ENCODE results near the gene GID8. TPM values are rescaled to one million over a fixed set of nuclear protein-coding genes. Genes with fewer than 3 reads are reported as not detected.

The GID8 gene
- total and polyA plus RNA-seq, 4 donors: 11.0 to 35.4 (median 23.7) TPM

- ATAC-seq (ENCODE audit: insufficient read depth, low FRiP score) (no peak), DNase-seq (no peak)
- TF ChIP-seq, protein P1, sequence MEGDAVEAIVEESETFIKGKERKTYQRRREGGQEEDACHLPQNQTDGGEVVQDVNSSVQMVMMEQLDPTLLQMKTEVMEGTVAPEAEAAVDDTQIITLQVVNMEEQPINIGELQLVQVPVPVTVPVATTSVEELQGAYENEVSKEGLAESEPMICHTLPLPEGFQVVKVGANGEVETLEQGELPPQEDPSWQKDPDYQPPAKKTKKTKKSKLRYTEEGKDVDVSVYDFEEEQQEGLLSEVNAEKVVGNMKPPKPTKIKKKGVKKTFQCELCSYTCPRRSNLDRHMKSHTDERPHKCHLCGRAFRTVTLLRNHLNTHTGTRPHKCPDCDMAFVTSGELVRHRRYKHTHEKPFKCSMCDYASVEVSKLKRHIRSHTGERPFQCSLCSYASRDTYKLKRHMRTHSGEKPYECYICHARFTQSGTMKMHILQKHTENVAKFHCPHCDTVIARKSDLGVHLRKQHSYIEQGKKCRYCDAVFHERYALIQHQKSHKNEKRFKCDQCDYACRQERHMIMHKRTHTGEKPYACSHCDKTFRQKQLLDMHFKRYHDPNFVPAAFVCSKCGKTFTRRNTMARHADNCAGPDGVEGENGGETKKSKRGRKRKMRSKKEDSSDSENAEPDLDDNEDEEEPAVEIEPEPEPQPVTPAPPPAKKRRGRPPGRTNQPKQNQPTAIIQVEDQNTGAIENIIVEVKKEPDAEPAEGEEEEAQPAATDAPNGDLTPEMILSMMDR (IDR thresholded peaks at IDR 0.05; ENCODE audit: control extremely low read depth, extremely low read depth): no peak
- Histone ChIP-seq H3K9me3 (ENCODE audit: control insufficient read depth in 4 of 4, insufficient read depth in 3 of 4, low read length in 3 of 4) (no peaks in the 10 kb centered on the region), H3K9ac (ENCODE audit: insufficient read depth in 1 of 2, low read length in 2 of 2) (no peak overlapping the region), H3K27me3 (ENCODE audit: control insufficient read depth in 3 of 3, insufficient read depth in 3 of 3, low read length in 2 of 3) (no peaks in the 10 kb centered on the region), H3K36me3 (ENCODE audit: control insufficient read depth in 4 of 4, insufficient read depth in 4 of 4, low read length in 4 of 4) (peaks cover 23 to 39% (median 33%) of the 10 kb centered on the region in 4 donors), H3K4me1 (ENCODE audit: control insufficient read depth in 5 of 5, insufficient read depth in 5 of 5, low read length in 5 of 5) (peaks cover 5 to 29% (median 10%) of the 10 kb centered on the region in 5 donors), H3K27ac (ENCODE audit: low read depth in 1 of 2, low read length in 1 of 2) (no peak overlapping the region), H3K4me3 (no peak overlapping the region)
- 71 to 83% methylated on average over 7 of the region's 7 CpGs for WGBS, 2 donors
Observed at GRCh38 chr20:62913043-62913630, 24.8 kb upstream of the GID8 start.

DNA sequence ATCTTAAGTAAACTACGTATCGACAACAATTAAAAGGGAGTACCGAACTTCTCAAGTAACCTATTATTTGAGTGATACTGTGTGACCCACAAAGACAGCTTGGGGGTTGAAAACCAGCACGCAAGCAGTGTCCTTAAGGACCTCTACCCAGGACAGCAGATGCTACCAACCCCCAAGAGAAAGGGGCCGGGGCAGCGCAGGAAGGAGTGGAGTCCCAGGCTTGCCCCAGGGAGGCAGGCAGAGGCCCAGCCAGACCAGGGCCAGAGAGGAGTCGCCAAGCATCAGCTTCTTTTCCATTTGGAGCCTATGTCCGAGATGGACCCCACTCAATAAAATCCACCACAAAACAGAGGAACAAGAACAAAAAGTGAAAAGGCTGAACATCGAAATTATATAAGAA lies 23.5 kb upstream of the GID8 start:
- H3K27me3 ChIP-seq (ENCODE audit: control insufficient read depth in 3 of 3, insufficient read depth in 3 of 3, low read length in 2 of 3): no peaks in the 10 kb centered on the region
- H3K27ac ChIP-seq (ENCODE audit: low read depth in 1 of 2, low read length in 1 of 2): no peak overlapping the region
- H3K9ac ChIP-seq (ENCODE audit: insufficient read depth in 1 of 2, low read length in 2 of 2): no peak overlapping the region
- TF ChIP-seq, protein P1 (IDR thresholded peaks at IDR 0.05; ENCODE audit: control extremely low read depth, extremely low read depth): no peak
- no peak for ATAC-seq (ENCODE audit: insufficient read depth, low FRiP score)
- DNase-seq: no peak
- H3K4me1 ChIP-seq (ENCODE audit: control insufficient read depth in 5 of 5, insufficient read depth in 5 of 5, low read length in 5 of 5): peaks cover 5 to 30% (median 10%) of the 10 kb centered on the region in 5 donors
- 85 to 90% methylated on average over 9 of the region's 9 CpGs for WGBS, 2 donors
- H3K9me3 ChIP-seq (ENCODE audit: control insufficient read depth in 4 of 4, insufficient read depth in 3 of 4, low read length in 3 of 4): no peaks in the 10 kb centered on the region
- peaks cover 15 to 26% (median 21%) of the 10 kb centered on the region in 4 donors for H3K36me3 ChIP-seq (ENCODE audit: control insufficient read depth in 4 of 4, insufficient read depth in 4 of 4, low read length in 4 of 4)
- no peak overlapping the region for H3K4me3 ChIP-seq

DNA sequence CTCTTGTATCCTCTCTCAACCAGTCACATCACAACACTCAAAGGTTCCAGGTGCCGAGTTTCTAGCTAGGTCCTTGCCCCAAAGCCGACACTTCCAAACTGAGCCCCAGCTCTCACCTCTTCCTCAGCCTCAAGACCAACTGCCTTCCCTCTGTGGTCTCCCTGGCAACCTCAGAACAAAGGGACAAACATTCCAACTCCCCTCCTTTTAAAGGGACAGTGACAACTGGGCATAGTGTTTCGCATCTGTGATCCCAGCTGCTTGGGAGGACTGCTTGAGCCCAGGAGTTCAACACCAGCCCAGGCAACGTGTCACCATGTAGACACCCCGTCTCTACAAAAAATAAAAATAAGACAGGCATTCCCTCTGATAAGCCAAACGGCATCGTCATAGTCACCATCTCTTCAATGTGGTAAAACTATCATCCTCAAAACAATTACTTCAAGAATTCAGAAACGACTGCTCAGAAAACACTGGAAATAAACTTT lies 22.9 kb upstream of the GID8 start:
- DNase-seq: peak; percentile 69 to 76 (median 71)
- Histone ChIP-seq H3K9me3 (ENCODE audit: control insufficient read depth in 4 of 4, insufficient read depth in 3 of 4, low read length in 3 of 4) (no peaks in the 10 kb centered on the region), H3K36me3 (ENCODE audit: control insufficient read depth in 4 of 4, insufficient read depth in 4 of 4, low read length in 4 of 4) (peaks cover 11 to 22% (median 17%) of the 10 kb centered on the region in 4 donors), H3K4me1 (ENCODE audit: control insufficient read depth in 5 of 5, insufficient read depth in 5 of 5, low read length in 5 of 5) (peaks cover 5 to 33% (median 10%) of the 10 kb centered on the region in 5 donors), H3K4me3 (no peak overlapping the region), H3K27ac (ENCODE audit: low read depth in 1 of 2, low read length in 1 of 2) (no peak overlapping the region), H3K27me3 (ENCODE audit: control insufficient read depth in 3 of 3, insufficient read depth in 3 of 3, low read length in 2 of 3) (no peaks in the 10 kb centered on the region), H3K9ac (ENCODE audit: insufficient read depth in 1 of 2, low read length in 2 of 2) (no peak overlapping the region)
- WGBS, 2 donors: 40 to 49% methylated on average over 8 of the region's 8 CpGs
- TF ChIP-seq, protein P1 (IDR thresholded peaks at IDR 0.05; ENCODE audit: control extremely low read depth, extremely low read depth): no peak
- ATAC-seq (ENCODE audit: insufficient read depth, low FRiP score): peak; percentile 4

Measured in lung (tissue), 12 donors.